Chondrocyte (in vitro differentiated cells): ENCODE results near the gene CTNNB1. TPM values are rescaled to one million over a fixed set of nuclear protein-coding genes. Genes with fewer than 3 reads are reported as not detected.
A peak's percentile ranks its signal among the peaks of the same experiment; 100 is the strongest.

Experiments used
- DNase-seq: peaks from one replicate; pipeline ENCODE4 v3.0.0; 2021; ENCODE audit warnings: mixed read lengths, low spot score
- H3K27ac Mint-ChIP-seq: one replicate; pipeline ENCODE4 v1.8.0; 2021; ENCODE audit warnings: mild to moderate bottlenecking, moderate library complexity, mixed read lengths; ENCODE audit not compliant: unreplicated experiment
- H3K27me3 Mint-ChIP-seq: 2 replicates; pipeline ENCODE4 v1.8.0; 2021; ENCODE audit warnings: low read depth, mixed read lengths
- H3K36me3 Mint-ChIP-seq: 2 replicates; pipeline ENCODE4 v1.8.0; 2021; ENCODE audit warnings: low read depth, mixed read lengths
- H3K4me1 Mint-ChIP-seq: 2 replicates; pipeline ENCODE4 v1.8.0; 2021; ENCODE audit warnings: low read depth, mild to moderate bottlenecking, mixed read lengths
- H3K4me3 Mint-ChIP-seq: one replicate; pipeline ENCODE4 v1.8.0; 2021; ENCODE audit warnings: mild to moderate bottlenecking, moderate library complexity, mixed read lengths; ENCODE audit not compliant: unreplicated experiment
- H3K9me3 Mint-ChIP-seq: 2 replicates; pipeline ENCODE4 v1.8.0; 2021; ENCODE audit warnings: low read depth, mixed read lengths
- total RNA-seq: library from RNA; stranded (reverse); gene quantifications from 3 replicates; pipeline ENCODE4 v1.2.1, GENCODE V29; 2021
- TF ChIP-seq, protein P1 (sequence below): fragments of 200-600 bp; sonication (generic); IDR thresholded peaks from 2 replicates; pipeline ENCODE4 v1.5.0; 2021; ENCODE audit warnings: antibody characterized with exemption, mild to moderate bottlenecking, moderate library complexity

The CTNNB1 gene
- total RNA-seq, 1 donor from 2014 or later = 487 TPM

- H3K4me1 Mint-ChIP-seq = peaks cover 91% of the 10 kb centered on the region
- peak overlapping the region; percentile 80 for H3K27ac Mint-ChIP-seq
- H3K4me3 Mint-ChIP-seq = no peak overlapping the region
- no peak for DNase-seq
- H3K36me3 Mint-ChIP-seq = peaks cover 1% of the 10 kb centered on the region
- no peaks in the 10 kb centered on the region for H3K27me3 Mint-ChIP-seq
- no peaks in the 10 kb centered on the region for H3K9me3 Mint-ChIP-seq
- TF ChIP-seq, protein P1, sequence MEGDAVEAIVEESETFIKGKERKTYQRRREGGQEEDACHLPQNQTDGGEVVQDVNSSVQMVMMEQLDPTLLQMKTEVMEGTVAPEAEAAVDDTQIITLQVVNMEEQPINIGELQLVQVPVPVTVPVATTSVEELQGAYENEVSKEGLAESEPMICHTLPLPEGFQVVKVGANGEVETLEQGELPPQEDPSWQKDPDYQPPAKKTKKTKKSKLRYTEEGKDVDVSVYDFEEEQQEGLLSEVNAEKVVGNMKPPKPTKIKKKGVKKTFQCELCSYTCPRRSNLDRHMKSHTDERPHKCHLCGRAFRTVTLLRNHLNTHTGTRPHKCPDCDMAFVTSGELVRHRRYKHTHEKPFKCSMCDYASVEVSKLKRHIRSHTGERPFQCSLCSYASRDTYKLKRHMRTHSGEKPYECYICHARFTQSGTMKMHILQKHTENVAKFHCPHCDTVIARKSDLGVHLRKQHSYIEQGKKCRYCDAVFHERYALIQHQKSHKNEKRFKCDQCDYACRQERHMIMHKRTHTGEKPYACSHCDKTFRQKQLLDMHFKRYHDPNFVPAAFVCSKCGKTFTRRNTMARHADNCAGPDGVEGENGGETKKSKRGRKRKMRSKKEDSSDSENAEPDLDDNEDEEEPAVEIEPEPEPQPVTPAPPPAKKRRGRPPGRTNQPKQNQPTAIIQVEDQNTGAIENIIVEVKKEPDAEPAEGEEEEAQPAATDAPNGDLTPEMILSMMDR = no peak
These were observed 17.7 kb downstream of the CTNNB1 start for GRCh38 chr3:41216993-41217392.

- peaks cover 87% of the 10 kb centered on the region for H3K4me1 Mint-ChIP-seq
- no peak for DNase-seq
- TF ChIP-seq, protein P1 = no peak
- no peak overlapping the region for H3K4me3 Mint-ChIP-seq
- H3K36me3 Mint-ChIP-seq = peaks cover 1% of the 10 kb centered on the region
- H3K27me3 Mint-ChIP-seq = no peaks in the 10 kb centered on the region
- peak overlapping the region; percentile 33 for H3K27ac Mint-ChIP-seq
- H3K9me3 Mint-ChIP-seq = no peaks in the 10 kb centered on the region
These were observed 20.1 kb downstream of the CTNNB1 start for GRCh38 chr3:41219424-41219823.

GRCh38 chr3:41220906-41221677 is 21.8 kb downstream of the CTNNB1 start:
- DNase-seq = no peak
- TF ChIP-seq, protein P1 = no peak
- no peaks in the 10 kb centered on the region for H3K9me3 Mint-ChIP-seq
- peak overlapping the region; percentile 71 for H3K27ac Mint-ChIP-seq
- no peak overlapping the region for H3K4me3 Mint-ChIP-seq
- H3K4me1 Mint-ChIP-seq = peaks cover 81% of the 10 kb centered on the region
- no peaks in the 10 kb centered on the region for H3K27me3 Mint-ChIP-seq
- peaks cover 8% of the 10 kb centered on the region for H3K36me3 Mint-ChIP-seq

- Mint-ChIP-seq H3K4me1 (peaks cover 81% of the 10 kb centered on the region), H3K4me3 (no peak overlapping the region), H3K27me3 (no peaks in the 10 kb centered on the region), H3K9me3 (no peaks in the 10 kb centered on the region), H3K36me3 (peaks cover 16% of the 10 kb centered on the region), H3K27ac (peak overlapping the region; percentile 12)
- TF ChIP-seq, protein P1 = no peak
- no peak for DNase-seq
These were observed 22.7 kb downstream of the CTNNB1 start for GRCh38 chr3:41222012-41222411.

- TF ChIP-seq, protein P1 = no peak
- Mint-ChIP-seq H3K27ac (no peak overlapping the region), H3K9me3 (no peaks in the 10 kb centered on the region), H3K4me3 (no peak overlapping the region), H3K4me1 (peaks cover 76% of the 10 kb centered on the region), H3K36me3 (peaks cover 17% of the 10 kb centered on the region), H3K27me3 (no peaks in the 10 kb centered on the region)
- no peak for DNase-seq
These were observed 23.2 kb downstream of the CTNNB1 start for GRCh38 chr3:41222501-41222900.
